Prostate gland (tissue), 2 donors: Measurements from ENCODE around the gene RPN1. TPM values are rescaled to one million over a fixed set of nuclear protein-coding genes. Genes with fewer than 3 reads are reported as not detected.

ENCODE experiments used
- DNase-seq: peaks from one replicate; pipeline ENCODE4 v3.0.0-alpha.2; 2019; ENCODE audit warnings: low spot score
- H3K27ac ChIP-seq, 2 donors: fragments of 200-600 bp; sonication (generic); 2 replicates each; pipeline ENCODE4 v1.5.1; 2017 to 2019
- H3K27me3 ChIP-seq: fragments of 200-600 bp; sonication (generic); replicated peaks from 2 replicates; pipeline ENCODE4 v1.5.1; 2019; ENCODE audit not compliant: insufficient read depth
- H3K36me3 ChIP-seq, 2 donors: fragments of 200-600 bp; sonication (generic); 1 replicate in 1 of 2; 2 replicates in 1 of 2; pipeline versions ENCODE4 v1.5.1 to v1.8.1; 2017 to 2019
- H3K4me1 ChIP-seq: fragments of 200-600 bp; sonication (generic); replicated peaks from 2 replicates; pipeline ENCODE4 v1.5.1; 2019
- H3K4me3 ChIP-seq, 2 donors: fragments of 200-600 bp; sonication (generic); 2 replicates each; pipeline ENCODE4 v1.5.1; 2017 to 2019
- H3K9me3 ChIP-seq: fragments of 200-600 bp; sonication (generic); 2 replicates; pipeline ENCODE4 v1.5.1; 2017
- POLR2A ChIP-seq: fragments of 450-650 bp; IDR thresholded peaks from one replicate; pipeline ENCODE4 v1.6.1; 2016; ENCODE audit warnings: antibody characterized with exemption, mild to moderate bottlenecking
- POLR2AphosphoS5 ChIP-seq: sonication (generic); formaldehyde crosslinking; IDR thresholded peaks from one replicate; pipeline ENCODE4 v1.6.1; 2017; ENCODE audit warnings: antibody characterized with exemption
- WGBS: methylation state at CpG from one replicate; pipeline ENCODE4 v1.1.5; 2018; 5-methylcytosine and 5-hydroxymethylcytosine counted together
- intact Hi-C: fragments of 100-400 bp; cut with DNase I; formaldehyde crosslinking; loops from one replicate; pipeline ENCODE4 v1.14.2; 2022
- total RNA-seq, 2 donors: library from RNA; depleted of rRNA; stranded (reverse); fragments of >200 nt; gene quantifications; one replicate each; pipeline ENCODE4 v1.1.0, GENCODE V29; 2016
- TF ChIP-seq, protein P1 (sequence below), 4 experiments: fragments of 200-600 bp in 2 of 4; fragments of 450-650 bp in 2 of 4; sonication (generic) in 2 of 4; IDR thresholded peaks; 1 replicate in 3 of 4; 2 replicates in 1 of 4; pipeline ENCODE4 v1.5.1; 2016 to 2019; ENCODE audit warnings: antibody characterized with exemption in 4 of 4, mild to moderate bottlenecking in 2 of 4, moderate library complexity in 2 of 4

RPN1 gene
- total RNA-seq, 2 donors from 2014 or later, result 291 to 359 TPM

GRCh38 chr3:128648940-128649663 lies 1.5 kb downstream of the RPN1 start:
- TF ChIP-seq, protein P1, sequence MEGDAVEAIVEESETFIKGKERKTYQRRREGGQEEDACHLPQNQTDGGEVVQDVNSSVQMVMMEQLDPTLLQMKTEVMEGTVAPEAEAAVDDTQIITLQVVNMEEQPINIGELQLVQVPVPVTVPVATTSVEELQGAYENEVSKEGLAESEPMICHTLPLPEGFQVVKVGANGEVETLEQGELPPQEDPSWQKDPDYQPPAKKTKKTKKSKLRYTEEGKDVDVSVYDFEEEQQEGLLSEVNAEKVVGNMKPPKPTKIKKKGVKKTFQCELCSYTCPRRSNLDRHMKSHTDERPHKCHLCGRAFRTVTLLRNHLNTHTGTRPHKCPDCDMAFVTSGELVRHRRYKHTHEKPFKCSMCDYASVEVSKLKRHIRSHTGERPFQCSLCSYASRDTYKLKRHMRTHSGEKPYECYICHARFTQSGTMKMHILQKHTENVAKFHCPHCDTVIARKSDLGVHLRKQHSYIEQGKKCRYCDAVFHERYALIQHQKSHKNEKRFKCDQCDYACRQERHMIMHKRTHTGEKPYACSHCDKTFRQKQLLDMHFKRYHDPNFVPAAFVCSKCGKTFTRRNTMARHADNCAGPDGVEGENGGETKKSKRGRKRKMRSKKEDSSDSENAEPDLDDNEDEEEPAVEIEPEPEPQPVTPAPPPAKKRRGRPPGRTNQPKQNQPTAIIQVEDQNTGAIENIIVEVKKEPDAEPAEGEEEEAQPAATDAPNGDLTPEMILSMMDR (IDR thresholded peaks at IDR 0.05), result no peak
- TF ChIP-seq POLR2A, result no peak
- no peak for TF ChIP-seq POLR2AphosphoS5
- WGBS, result 13% methylated on average over 8 of the region's 8 CpGs
- Histone ChIP-seq H3K27me3 (no peaks in the 10 kb centered on the region), H3K9me3 (no peaks in the 10 kb centered on the region), H3K27ac (peak overlapping the region; percentile 92 to 96), H3K36me3 (no peaks in the 10 kb centered on the region), H3K4me1 (peaks cover 4% of the 10 kb centered on the region), H3K4me3 (peak overlapping the region; percentile 78 to 96)
- no peak for DNase-seq
- intact Hi-C loops, result no loop called here

GRCh38 chr3:128648402-128648801 lies 2.2 kb downstream of the RPN1 start:
- Histone ChIP-seq H3K36me3 (no peaks in the 10 kb centered on the region), H3K27ac (no peak overlapping the region), H3K4me1 (peaks cover 4% of the 10 kb centered on the region), H3K27me3 (no peaks in the 10 kb centered on the region), H3K9me3 (no peaks in the 10 kb centered on the region), H3K4me3 (peak overlapping the region in 1 of 2 donors; percentile 96)
- DNase-seq, result no peak
- TF ChIP-seq POLR2A (no peak), POLR2AphosphoS5 (no peak)
- TF ChIP-seq, protein P1 (IDR thresholded peaks at IDR 0.05), result no peak
- intact Hi-C loops, result no loop called here
- 79% methylated on average over 4 of the region's 4 CpGs for WGBS

DNA sequence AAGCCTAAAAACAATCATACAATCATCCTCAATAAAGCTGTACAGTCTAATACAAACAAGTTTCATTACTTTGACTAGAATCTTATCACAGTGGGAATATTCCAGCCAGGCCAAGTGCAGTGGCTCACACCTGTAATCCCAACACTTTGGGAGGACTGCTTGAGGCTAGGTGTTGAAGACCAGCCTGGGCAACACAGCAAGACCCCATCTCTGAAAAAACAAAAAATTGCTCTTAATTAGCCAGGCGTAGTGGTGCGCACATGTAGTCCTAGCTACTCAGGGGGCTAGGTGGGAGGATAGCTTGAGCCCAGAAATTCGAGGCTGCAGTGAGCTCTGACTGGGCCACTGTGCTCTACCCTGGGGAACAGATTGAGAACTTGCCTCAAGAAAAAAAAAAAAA lies 3.3 kb downstream of the RPN1 start:
- Histone ChIP-seq H3K36me3 (no peaks in the 10 kb centered on the region), H3K4me3 (no peak overlapping the region), H3K4me1 (peaks cover 4% of the 10 kb centered on the region), H3K27me3 (no peaks in the 10 kb centered on the region), H3K9me3 (no peaks in the 10 kb centered on the region), H3K27ac (no peak overlapping the region)
- WGBS, result 94% methylated on average over 3 of the region's 3 CpGs
- DNase-seq, result no peak
- TF ChIP-seq, protein P1 (IDR thresholded peaks at IDR 0.05), result no peak
- TF ChIP-seq POLR2AphosphoS5 (no peak), POLR2A (no peak)
- intact Hi-C loops, result no loop called here

DNA sequence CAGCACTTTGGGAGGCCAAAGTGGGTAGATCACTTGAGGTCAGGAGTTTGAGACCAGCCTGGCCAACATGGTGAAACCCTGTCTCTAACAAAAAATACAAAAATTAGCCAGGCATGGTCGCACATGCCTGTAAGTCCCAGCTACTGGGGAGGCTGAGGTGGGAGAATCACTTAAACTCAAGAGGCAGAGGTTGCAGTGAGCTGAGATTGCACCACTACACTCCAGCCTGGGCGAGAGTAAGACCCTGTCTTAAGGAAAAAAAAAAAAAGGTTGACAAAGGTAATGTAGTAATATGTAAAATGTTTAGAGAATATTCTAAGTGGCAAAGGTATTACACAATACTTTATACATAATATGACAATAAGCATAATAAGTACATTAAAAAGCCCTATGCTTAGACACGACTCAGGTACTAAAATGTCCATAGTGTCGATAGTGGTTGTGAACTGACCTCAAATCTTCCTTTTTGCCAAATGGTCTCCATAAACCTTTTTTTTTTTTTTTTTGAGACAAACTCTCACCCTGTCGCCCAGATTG lies 16.5 kb downstream of the RPN1 start:
- intact Hi-C loops, result no loop called here
- DNase-seq, result no peak
- H3K4me3 ChIP-seq, result no peak overlapping the region
- no peaks in the 10 kb centered on the region for H3K9me3 ChIP-seq
- no peaks in the 10 kb centered on the region for H3K4me1 ChIP-seq
- H3K36me3 ChIP-seq, result no peaks in the 10 kb centered on the region
- no peaks in the 10 kb centered on the region for H3K27me3 ChIP-seq
- WGBS, result 88% methylated on average over 5 of the region's 5 CpGs
- H3K27ac ChIP-seq, result no peak overlapping the region
- TF ChIP-seq POLR2A, result no peak

GRCh38 chr3:128632301-128632700 lies 18.3 kb downstream of the RPN1 start:
- Histone ChIP-seq H3K4me1 (no peaks in the 10 kb centered on the region), H3K27ac (no peak overlapping the region), H3K9me3 (no peaks in the 10 kb centered on the region), H3K27me3 (no peaks in the 10 kb centered on the region), H3K4me3 (no peak overlapping the region), H3K36me3 (no peaks in the 10 kb centered on the region)
- WGBS, result 96% methylated on average over 2 of the region's 2 CpGs
- DNase-seq, result no peak
- TF ChIP-seq, protein P1 (IDR thresholded peaks at IDR 0.05), result no peak
- TF ChIP-seq POLR2A, result no peak
- TF ChIP-seq POLR2AphosphoS5, result no peak
- intact Hi-C loops, result no loop called here
